ENCODE data around the gene CRYGB. TPM values are rescaled to one million over a fixed set of nuclear protein-coding genes. Genes with fewer than 3 reads are reported as not detected.

CRYGB gene
- total and polyA plus RNA-seq, 2 of the 13 experiments (the other 11 are each of a cell fraction or from before 2014, with no cell fraction given), result not detected

DNA sequence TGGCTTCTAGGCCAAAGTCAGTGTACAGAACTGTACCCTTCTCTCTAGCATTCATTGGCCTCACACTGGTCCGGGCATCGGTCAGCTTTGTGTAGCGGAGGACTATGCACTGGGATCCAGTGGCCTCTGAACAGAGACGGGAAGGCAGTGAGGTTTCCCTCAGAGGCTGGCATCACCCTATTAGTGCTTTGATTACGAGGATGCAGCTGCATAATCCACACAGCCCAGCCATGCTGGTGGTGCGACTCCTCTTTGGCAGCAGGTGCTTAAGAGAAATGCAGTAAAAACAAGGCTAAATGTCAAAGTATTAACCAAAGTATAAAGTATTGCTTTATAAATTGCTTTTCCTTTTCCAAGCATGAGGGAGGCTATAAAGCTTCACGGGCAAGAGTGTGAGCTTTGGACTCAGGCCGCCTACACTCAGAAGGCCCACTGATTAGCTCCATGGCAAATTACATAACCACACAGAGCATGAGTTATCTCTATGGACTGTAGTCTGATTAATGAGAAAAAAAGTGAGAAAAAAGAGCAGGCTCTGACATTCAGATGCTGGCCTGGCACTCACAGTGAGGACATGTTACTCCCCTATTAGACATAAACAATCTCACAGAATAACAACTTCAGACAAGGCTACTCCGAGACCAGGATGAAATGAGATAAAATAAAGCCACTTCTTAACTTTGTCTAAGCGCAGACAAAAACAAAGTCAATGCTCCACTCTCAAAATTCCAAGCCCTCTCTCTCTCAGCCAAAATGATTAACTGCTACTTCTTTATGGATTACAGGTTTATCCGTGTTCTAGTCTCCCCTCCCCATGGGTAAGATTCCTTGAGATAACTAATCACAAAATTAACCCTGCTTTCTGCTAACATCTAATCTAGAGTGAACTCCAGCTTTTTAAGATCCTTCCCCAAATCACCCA is 9.9 kb downstream of the CRYGB start (continued):
- TF ChIP-seq, protein P1, sequence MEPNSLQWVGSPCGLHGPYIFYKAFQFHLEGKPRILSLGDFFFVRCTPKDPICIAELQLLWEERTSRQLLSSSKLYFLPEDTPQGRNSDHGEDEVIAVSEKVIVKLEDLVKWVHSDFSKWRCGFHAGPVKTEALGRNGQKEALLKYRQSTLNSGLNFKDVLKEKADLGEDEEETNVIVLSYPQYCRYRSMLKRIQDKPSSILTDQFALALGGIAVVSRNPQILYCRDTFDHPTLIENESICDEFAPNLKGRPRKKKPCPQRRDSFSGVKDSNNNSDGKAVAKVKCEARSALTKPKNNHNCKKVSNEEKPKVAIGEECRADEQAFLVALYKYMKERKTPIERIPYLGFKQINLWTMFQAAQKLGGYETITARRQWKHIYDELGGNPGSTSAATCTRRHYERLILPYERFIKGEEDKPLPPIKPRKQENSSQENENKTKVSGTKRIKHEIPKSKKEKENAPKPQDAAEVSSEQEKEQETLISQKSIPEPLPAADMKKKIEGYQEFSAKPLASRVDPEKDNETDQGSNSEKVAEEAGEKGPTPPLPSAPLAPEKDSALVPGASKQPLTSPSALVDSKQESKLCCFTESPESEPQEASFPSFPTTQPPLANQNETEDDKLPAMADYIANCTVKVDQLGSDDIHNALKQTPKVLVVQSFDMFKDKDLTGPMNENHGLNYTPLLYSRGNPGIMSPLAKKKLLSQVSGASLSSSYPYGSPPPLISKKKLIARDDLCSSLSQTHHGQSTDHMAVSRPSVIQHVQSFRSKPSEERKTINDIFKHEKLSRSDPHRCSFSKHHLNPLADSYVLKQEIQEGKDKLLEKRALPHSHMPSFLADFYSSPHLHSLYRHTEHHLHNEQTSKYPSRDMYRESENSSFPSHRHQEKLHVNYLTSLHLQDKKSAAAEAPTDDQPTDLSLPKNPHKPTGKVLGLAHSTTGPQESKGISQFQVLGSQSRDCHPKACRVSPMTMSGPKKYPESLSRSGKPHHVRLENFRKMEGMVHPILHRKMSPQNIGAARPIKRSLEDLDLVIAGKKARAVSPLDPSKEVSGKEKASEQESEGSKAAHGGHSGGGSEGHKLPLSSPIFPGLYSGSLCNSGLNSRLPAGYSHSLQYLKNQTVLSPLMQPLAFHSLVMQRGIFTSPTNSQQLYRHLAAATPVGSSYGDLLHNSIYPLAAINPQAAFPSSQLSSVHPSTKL (CRISPR knock-in tag; IDR thresholded peaks at IDR 0.05), result peak; percentile 89
- TF ChIP-seq, protein P2, sequence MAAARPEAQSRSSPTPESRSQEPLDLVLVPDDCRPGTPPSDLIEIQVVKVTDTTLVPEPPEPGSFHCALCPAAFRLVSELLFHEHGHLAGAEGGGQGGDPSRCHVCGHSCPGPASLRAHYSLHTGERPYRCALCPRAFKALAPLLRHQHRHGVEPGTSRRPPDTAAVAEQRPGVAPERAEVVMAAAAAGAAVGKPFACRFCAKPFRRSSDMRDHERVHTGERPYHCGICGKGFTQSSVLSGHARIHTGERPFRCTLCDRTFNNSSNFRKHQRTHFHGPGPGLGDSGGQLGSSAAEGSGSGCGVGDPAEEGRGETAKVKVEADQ (CRISPR knock-in tag; IDR thresholded peaks at IDR 0.05; ENCODE audit: borderline replicate concordance), result no peak
- TF ChIP-seq ZEB1 (IDR thresholded peaks at IDR 0.05; ENCODE audit: insufficient replicate concordance, low read depth) (no peak), MYC (CRISPR knock-in tag; IDR thresholded peaks at IDR 0.05; ENCODE audit: borderline replicate concordance) (no peak), POLR2G (IDR thresholded peaks at IDR 0.05; ENCODE audit: low read depth, low read length) (no peak), ELF3 (CRISPR knock-in tag; IDR thresholded peaks at IDR 0.05) (peak; percentile 58; the same call in 1 of the 2 replicates), ZNF264 (CRISPR knock-in tag; IDR thresholded peaks at IDR 0.05) (peak; percentile 81; the same call in 1 of the 2 replicates), CAMTA2 (CRISPR knock-in tag; IDR thresholded peaks at IDR 0.05; ENCODE audit: borderline replicate concordance) (no peak), ZNF234 (CRISPR knock-in tag; conservative IDR thresholded peaks at IDR 0.05) (no peak), NCOA5 (CRISPR knock-in tag; IDR thresholded peaks at IDR 0.05) (no peak), ZNF746 (CRISPR knock-in tag; IDR thresholded peaks at IDR 0.05) (0 out of 2 replicates have a peak, but pooled peaks have one; percentile 5), PHF8 (CRISPR knock-in tag; IDR thresholded peaks at IDR 0.05) (0 out of 2 replicates have a peak, but pooled peaks have one; percentile 24), FOXM1 (CRISPR knock-in tag; IDR thresholded peaks at IDR 0.05) (no peak), ZNF430 (CRISPR knock-in tag; IDR thresholded peaks at IDR 0.05) (no peak; the same call in 1 of the 2 replicates)
- TF ChIP-seq, protein P3, sequence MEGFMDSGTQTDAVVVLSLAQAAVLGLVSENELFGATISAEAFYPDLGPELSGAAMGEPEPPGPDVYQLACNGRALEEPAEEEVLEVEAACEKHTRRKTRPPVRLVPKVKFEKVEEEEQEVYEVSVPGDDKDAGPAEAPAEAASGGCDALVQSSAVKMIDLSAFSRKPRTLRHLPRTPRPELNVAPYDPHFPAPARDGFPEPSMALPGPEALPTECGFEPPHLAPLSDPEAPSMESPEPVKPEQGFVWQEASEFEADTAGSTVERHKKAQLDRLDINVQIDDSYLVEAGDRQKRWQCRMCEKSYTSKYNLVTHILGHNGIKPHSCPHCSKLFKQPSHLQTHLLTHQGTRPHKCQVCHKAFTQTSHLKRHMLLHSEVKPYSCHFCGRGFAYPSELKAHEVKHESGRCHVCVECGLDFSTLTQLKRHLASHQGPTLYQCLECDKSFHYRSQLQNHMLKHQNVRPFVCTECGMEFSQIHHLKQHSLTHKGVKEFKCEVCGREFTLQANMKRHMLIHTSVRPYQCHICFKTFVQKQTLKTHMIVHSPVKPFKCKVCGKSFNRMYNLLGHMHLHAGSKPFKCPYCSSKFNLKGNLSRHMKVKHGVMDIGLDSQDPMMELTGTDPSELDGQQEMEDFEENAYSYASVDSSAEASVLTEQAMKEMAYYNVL (CRISPR knock-in tag; IDR thresholded peaks at IDR 0.05; ENCODE audit: borderline replicate concordance), result no peak; the same call in none of the 2 replicates
- TF ChIP-seq, protein P4, sequence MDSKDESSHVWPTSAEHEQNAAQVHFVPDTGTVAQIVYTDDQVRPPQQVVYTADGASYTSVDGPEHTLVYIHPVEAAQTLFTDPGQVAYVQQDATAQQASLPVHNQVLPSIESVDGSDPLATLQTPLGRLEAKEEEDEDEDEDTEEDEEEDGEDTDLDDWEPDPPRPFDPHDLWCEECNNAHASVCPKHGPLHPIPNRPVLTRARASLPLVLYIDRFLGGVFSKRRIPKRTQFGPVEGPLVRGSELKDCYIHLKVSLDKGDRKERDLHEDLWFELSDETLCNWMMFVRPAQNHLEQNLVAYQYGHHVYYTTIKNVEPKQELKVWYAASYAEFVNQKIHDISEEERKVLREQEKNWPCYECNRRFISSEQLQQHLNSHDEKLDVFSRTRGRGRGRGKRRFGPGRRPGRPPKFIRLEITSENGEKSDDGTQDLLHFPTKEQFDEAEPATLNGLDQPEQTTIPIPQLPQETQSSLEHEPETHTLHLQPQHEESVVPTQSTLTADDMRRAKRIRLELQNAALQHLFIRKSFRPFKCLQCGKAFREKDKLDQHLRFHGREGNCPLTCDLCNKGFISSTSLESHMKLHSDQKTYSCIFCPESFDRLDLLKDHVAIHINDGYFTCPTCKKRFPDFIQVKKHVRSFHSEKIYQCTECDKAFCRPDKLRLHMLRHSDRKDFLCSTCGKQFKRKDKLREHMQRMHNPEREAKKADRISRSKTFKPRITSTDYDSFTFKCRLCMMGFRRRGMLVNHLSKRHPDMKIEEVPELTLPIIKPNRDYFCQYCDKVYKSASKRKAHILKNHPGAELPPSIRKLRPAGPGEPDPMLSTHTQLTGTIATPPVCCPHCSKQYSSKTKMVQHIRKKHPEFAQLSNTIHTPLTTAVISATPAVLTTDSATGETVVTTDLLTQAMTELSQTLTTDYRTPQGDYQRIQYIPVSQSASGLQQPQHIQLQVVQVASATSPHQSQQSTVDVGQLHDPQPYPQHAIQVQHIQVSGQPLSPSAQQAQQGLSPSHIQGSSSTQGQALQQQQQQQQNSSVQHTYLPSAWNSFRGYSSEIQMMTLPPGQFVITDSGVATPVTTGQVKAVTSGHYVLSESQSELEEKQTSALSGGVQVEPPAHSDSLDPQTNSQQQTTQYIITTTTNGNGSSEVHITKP (CRISPR knock-in tag; IDR thresholded peaks at IDR 0.05; ENCODE audit: low read depth), result no peak
- TF ChIP-seq, protein P5, sequence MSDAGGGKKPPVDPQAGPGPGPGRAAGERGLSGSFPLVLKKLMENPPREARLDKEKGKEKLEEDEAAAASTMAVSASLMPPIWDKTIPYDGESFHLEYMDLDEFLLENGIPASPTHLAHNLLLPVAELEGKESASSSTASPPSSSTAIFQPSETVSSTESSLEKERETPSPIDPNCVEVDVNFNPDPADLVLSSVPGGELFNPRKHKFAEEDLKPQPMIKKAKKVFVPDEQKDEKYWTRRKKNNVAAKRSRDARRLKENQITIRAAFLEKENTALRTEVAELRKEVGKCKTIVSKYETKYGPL (CRISPR knock-in tag; IDR thresholded peaks at IDR 0.05), result peak; percentile 94

Measured in HepG2 (cell line).